HFFc6 (cell line): Measurements from ENCODE around the gene SPEN. TPM values are rescaled to one million over a fixed set of nuclear protein-coding genes. Genes with fewer than 3 reads are reported as not detected.

Source experiments
- DNase-seq: peaks from one replicate; pipeline ENCODE4 v3.0.0-alpha.2; 2018
- H3K27ac Mint-ChIP-seq: 2 replicates; pipeline ENCODE4 v1.8.0; 2020; ENCODE audit warnings: mild to moderate bottlenecking, mixed read lengths
- H3K27me3 Mint-ChIP-seq: 2 replicates; pipeline ENCODE4 v1.8.0; 2021; ENCODE audit warnings: mild to moderate bottlenecking, moderate library complexity, mixed read lengths; ENCODE audit not compliant: insufficient read depth
- H3K36me3 Mint-ChIP-seq: 2 replicates; pipeline ENCODE4 v1.8.0; 2021; ENCODE audit warnings: low read depth, mixed read lengths
- H3K4me1 Mint-ChIP-seq: 2 replicates; pipeline ENCODE4 v1.8.0; 2020; ENCODE audit warnings: low read depth, mixed read lengths
- H3K4me3 Mint-ChIP-seq: 2 replicates; pipeline ENCODE4 v1.8.0; 2020; ENCODE audit warnings: mild to moderate bottlenecking, moderate library complexity, mixed read lengths
- H3K9me3 Mint-ChIP-seq: 2 replicates; pipeline ENCODE4 v1.8.0; 2020; ENCODE audit warnings: mild to moderate bottlenecking, mixed read lengths
- CTCF ChIP-seq: fragments of 200-600 bp; sonication (generic); IDR thresholded peaks from 2 replicates; pipeline ENCODE4 v1.5.0; 2021; ENCODE audit warnings: antibody characterized with exemption, mild to moderate bottlenecking
- total RNA-seq, 6 experiments: library from RNA; stranded (reverse); fragmentation: NEBNext Ultra II Directional; extraction: Animal tissue kit (Norgen Biotek cat#: 25700); gene quantifications; 2 replicates in 1 of 6; 3 replicates in 5 of 6; pipeline ENCODE4 v1.2.3, GENCODE V29; 2021

Gene SPEN
- total RNA-seq, 6 experiments from 2014 or later: 25.7 to 30.2 (median 27.6) TPM

DNA sequence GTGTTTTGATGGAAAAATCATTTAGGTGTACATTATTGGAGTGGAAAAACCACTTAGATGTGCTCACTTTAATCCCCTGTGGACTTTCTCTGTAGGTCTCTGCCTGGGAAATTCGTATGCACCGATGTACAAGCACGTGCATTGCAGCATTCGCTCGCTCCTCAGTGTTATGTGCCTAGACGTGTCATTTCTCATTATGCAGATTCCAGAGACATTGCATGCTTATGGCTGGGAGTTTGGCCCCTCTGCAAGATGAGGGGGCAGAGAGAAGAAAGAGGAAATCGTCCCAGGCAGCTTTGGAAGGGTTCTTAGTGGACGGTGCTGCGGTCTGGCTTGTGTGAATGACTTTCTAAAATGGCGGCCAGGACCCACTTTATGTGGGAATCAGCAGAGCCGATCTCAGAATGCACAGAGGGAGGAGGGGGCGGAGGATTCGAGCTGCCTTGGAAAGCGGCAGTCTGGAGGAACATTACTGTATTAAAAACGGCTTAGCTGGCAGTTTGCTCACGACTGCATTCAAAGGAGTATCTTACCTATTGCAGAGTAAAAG lies 2.3 kb downstream of the SPEN start:
- Mint-ChIP-seq H3K9me3 (no peaks in the 10 kb centered on the region), H3K27me3 (peaks cover 3% of the 10 kb centered on the region), H3K27ac (peak overlapping the region; percentile 97), H3K4me1 (peaks cover 39% of the 10 kb centered on the region), H3K36me3 (peaks cover 7% of the 10 kb centered on the region; the same call in 1 of the 2 replicates), H3K4me3 (peak overlapping the region; percentile 94)
- DNase-seq: peak; percentile 47
- no peak for TF ChIP-seq CTCF

DNA sequence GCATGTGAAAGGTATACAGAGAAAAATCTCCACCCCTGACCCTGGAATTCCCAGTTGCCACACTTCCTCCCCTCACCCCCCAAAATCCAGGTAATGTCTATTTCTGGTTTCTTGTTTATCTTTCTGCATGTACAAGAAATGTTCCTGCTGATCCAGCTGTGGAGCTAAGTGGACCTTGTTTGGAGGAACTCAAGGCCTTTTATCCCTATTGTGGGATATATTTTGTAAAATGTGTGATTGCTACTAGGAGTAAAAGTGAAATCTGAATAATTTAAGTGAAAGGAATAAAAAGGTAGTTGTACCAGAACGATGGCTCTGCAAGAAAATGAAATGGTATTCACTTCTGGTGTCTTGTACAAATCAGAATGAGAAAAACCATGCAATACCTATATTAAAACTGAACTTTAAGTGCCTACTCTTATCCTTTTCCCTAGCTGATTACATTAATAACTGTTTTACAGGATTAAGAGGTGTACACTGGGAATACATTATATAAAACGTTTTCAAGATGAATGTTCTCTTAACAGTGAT lies 3.0 kb downstream of the SPEN start:
- H3K4me1 Mint-ChIP-seq: peaks cover 35% of the 10 kb centered on the region
- peak overlapping the region; percentile 94 for H3K4me3 Mint-ChIP-seq
- TF ChIP-seq CTCF: no peak
- H3K27ac Mint-ChIP-seq: peak overlapping the region; percentile 97
- peaks cover 7% of the 10 kb centered on the region; the same call in 1 of the 2 replicates for H3K36me3 Mint-ChIP-seq
- DNase-seq: no peak
- H3K27me3 Mint-ChIP-seq: peaks cover 3% of the 10 kb centered on the region
- no peaks in the 10 kb centered on the region for H3K9me3 Mint-ChIP-seq

- DNase-seq: no peak
- no peak for TF ChIP-seq CTCF
Measured at GRCh38 chr1:15851210-15852035, 3.9 kb downstream of the SPEN start.

GRCh38 chr1:15852036-15852827 lies 4.7 kb downstream of the SPEN start:
- peak overlapping the region; percentile 24; the same call in 1 of the 2 replicates for H3K27ac Mint-ChIP-seq
- DNase-seq: no peak
- H3K36me3 Mint-ChIP-seq: peaks cover 7% of the 10 kb centered on the region; the same call in 1 of the 2 replicates
- no peaks in the 10 kb centered on the region for H3K9me3 Mint-ChIP-seq
- no peak for TF ChIP-seq CTCF
- peaks cover 3% of the 10 kb centered on the region for H3K27me3 Mint-ChIP-seq
- H3K4me3 Mint-ChIP-seq: no peak overlapping the region
- peaks cover 35% of the 10 kb centered on the region for H3K4me1 Mint-ChIP-seq

More at GRCh38 chr1:15851210-15852035, 3.9 kb downstream of the SPEN start:
- peak overlapping the region; percentile 24; the same call in 1 of the 2 replicates for H3K27ac Mint-ChIP-seq
- peak overlapping the region; percentile 19 for H3K4me3 Mint-ChIP-seq
- peaks cover 35% of the 10 kb centered on the region for H3K4me1 Mint-ChIP-seq
- peaks cover 3% of the 10 kb centered on the region for H3K27me3 Mint-ChIP-seq
- H3K9me3 Mint-ChIP-seq: no peaks in the 10 kb centered on the region
- peaks cover 7% of the 10 kb centered on the region; the same call in 1 of the 2 replicates for H3K36me3 Mint-ChIP-seq

GRCh38 chr1:15852828-15853302 lies 5.4 kb downstream of the SPEN start:
- Mint-ChIP-seq H3K36me3 (peaks cover 7% of the 10 kb centered on the region; the same call in 1 of the 2 replicates), H3K4me1 (peaks cover 36% of the 10 kb centered on the region), H3K27ac (no peak overlapping the region), H3K27me3 (peaks cover 3% of the 10 kb centered on the region), H3K9me3 (no peaks in the 10 kb centered on the region), H3K4me3 (no peak overlapping the region)
- TF ChIP-seq CTCF: no peak
- no peak for DNase-seq
